Measurements from ENCODE around the gene CTBS. TPM values are rescaled to one million over a fixed set of nuclear protein-coding genes. Genes with fewer than 3 reads are reported as not detected.
"Not testable (repeated sequence)": the region's sequence is repeated elsewhere in the genome, so short reads cannot be mapped to it uniquely, and the experiment has no call there.

Gene CTBS
- total and polyA plus RNA-seq, 8 donors, result 3.9 to 15.1 (median 12.8) TPM

GRCh38 chr1:84509029-84509428, 65.2 kb downstream of the CTBS start:
- Histone ChIP-seq H3K27me3 (no peaks in the 10 kb centered on the region), H3K4me1 (peaks cover 0 to 8% (median 4%) of the 10 kb centered on the region in 3 donors), H3K4me3 (no peak overlapping the region), H3K9me3 (no peaks in the 10 kb centered on the region), H3K27ac (no peak overlapping the region), H3K36me3 (no peaks in the 10 kb centered on the region)
- ATAC-seq, result no peak
- intact Hi-C loops (cut with DNase I), result no loop called here
- no peak for DNase-seq
- no peak for TF ChIP-seq CTCF (IDR thresholded peaks at IDR 0.05)
- WGBS, 2 donors, result 88 to 99% methylated on average over 4 of the region's 4 CpGs
- FAIRE-seq, result no peak

DNA sequence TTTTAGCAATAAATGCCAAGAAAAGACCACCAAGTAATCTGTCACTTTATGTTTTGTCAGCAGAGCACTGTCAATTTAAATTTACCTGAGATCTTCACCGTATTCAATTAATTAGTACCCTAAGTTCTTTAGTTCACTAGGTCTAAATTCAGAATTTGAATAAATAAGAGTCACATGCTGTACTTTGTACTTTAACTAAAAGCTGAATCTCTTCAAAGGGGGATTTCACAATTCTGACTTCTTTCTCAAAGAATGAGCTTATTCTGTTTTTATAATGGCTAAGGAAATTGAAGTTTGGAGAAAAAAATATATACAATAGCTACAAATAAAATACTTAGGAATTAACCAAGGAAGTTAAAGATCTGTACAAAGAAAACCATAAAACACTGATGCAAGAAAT, 65.7 kb downstream of the CTBS start:
- no peak for ATAC-seq
- 98 to 99% methylated on average over 1 of the region's 1 CpG for WGBS, 2 donors
- TF ChIP-seq CTCF (IDR thresholded peaks at IDR 0.05), result no peak
- intact Hi-C loops (cut with DNase I), result no loop called here
- Histone ChIP-seq H3K9me3 (no peaks in the 10 kb centered on the region), H3K36me3 (no peaks in the 10 kb centered on the region), H3K4me3 (no peak overlapping the region), H3K27me3 (no peaks in the 10 kb centered on the region), H3K27ac (no peak overlapping the region), H3K4me1 (peaks cover 2 to 13% (median 9%) of the 10 kb centered on the region in 3 donors)
- no peak for DNase-seq
- FAIRE-seq, result no peak

DNA sequence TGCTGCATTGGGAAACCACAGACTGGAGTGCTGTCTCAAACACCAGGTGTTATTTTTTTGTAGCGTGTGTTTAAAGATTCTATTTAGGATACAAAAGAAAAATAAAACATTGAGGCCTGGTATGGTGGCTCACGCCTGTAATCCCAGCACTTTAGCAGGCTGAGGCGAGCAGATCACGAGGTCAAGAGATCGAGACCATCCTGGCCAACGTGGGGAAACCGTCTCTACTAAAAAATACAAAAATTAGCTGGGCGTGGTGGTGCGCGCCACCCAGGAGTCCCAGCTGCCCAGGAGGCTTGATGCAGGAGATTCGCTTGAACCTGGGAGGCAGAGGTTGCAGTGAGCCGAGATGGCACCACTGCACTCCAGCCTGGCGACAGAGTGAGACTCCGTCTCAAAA, 66.4 kb downstream of the CTBS start:
- H3K4me3 ChIP-seq; ATAC-seq; DNase-seq; H3K27ac ChIP-seq; H3K9me3 ChIP-seq; H3K27me3 ChIP-seq; H3K36me3 ChIP-seq; FAIRE-seq; intact Hi-C loops (cut with DNase I): not testable (repeated sequence)
- WGBS, 2 donors, result 90 to 96% methylated on average over 14 of the region's 14 CpGs
- peaks cover 9 to 20% (median 11%) of the 10 kb centered on the region in 3 donors for H3K4me1 ChIP-seq

DNA sequence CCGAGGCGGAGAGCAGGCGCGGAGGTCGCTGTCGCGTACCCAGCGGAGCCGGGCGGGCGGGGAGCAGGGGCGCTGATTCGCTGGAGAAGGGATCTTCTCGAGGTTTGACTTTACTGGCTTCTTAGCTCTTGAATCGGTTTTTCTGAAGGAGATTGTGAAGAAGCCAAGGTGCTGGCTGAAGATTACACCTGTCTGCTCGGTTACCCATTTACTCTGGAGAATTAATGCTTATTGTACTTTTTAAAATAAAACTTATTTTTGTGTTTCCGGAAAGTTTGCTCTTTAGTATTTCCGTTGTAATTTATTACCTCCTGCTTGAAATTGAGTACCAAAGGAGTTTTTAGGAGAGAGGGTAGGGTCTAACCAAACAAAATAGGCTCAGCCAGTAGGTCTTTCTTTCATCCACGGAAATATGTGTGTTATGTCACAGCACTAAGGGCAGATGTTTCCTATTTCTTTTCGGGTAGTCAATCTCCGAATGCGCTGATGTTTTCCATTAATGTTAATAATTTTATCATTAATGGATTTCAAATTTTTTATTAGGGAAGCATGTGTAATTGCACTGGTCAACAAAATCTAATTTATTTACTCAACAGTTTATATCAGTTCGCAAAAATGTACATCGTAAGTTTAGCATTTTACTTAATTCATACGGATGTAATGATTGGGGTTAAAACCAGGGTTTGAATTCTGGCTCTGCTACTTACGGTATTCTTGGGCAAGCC, 67.3 kb downstream of the CTBS start:
- H3K4me3 ChIP-seq, result peak overlapping the region; percentile 40 to 91 (median 78)
- peaks cover 15 to 26% (median 16%) of the 10 kb centered on the region in 3 donors for H3K4me1 ChIP-seq
- DNase-seq (no peak), FAIRE-seq (no peak), ATAC-seq (no peak)
- no peak for TF ChIP-seq CTCF (IDR thresholded peaks at IDR 0.05)
- H3K27me3 ChIP-seq, result no peaks in the 10 kb centered on the region
- peak overlapping the region; percentile 96 to 99 (median 96) for H3K27ac ChIP-seq
- 6 to 7% methylated on average over 26 of the region's 26 CpGs for WGBS, 2 donors
- no peaks in the 10 kb centered on the region for H3K9me3 ChIP-seq
- no peaks in the 10 kb centered on the region for H3K36me3 ChIP-seq
- intact Hi-C loops (cut with DNase I), result no loop called here

DNA sequence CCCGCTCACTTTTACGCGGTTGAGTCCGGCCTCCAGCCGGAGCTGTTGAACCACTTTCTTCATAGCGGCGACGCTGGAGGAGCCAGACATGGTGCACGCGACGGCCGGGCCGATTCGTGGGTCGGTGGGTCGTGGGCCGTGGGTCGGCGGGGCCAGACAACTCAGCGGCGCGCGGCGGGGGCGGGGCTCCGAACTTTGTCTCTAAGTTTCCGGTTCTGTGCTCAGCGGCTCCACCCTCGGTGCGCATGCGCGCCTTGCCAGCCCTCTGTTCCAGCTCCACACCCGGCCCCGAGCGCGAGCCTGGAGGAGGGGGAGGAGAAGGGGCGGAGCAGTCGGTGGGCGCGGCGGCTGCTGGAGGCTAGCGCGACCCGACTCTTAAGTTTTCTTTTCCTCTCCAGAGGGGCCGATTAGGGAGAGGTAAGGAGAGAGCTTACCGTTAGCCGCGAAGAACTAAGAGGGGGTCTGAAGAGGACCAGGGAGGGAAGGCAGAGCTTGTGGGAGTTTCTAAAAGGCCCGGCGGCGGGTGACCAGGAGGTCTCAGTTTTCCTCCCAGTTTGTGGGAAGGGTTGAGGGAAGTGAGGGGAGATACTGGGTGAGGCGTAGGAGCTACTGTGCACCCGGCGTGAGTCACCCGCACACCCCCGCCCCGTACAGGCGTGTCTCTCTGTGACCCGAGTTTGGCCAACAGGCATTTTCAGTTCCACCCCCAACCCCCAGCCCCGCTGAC, 68.1 kb downstream of the CTBS start, which contains the start of the genes GNG5 and SPATA1:
Gene GNG5 (minus strand): TSS at position 580 of the 727 bp plus-strand sequence. CDS start 490 bp downstream, at position 90.
Gene SPATA1 (plus strand): TSS at position 385 of the 727 bp plus-strand sequence. CDS start 9,974 bp downstream, outside the sequence.
- no peaks in the 10 kb centered on the region for H3K9me3 ChIP-seq
- H3K36me3 ChIP-seq, result no peaks in the 10 kb centered on the region
- peaks cover 15 to 30% (median 16%) of the 10 kb centered on the region in 3 donors for H3K4me1 ChIP-seq
- FAIRE-seq (no peak), DNase-seq (peak; percentile 97 to 100 (median 98)), ATAC-seq (peak; percentile 93 to 97 (median 96))
- 0% methylated on average over 57 to 60 of the region's 60 CpGs for WGBS, 2 donors
- intact Hi-C loops (cut with DNase I), result no loop called here
- H3K4me3 ChIP-seq, result peak within 1 kb of the TSS; percentile 40 to 91 (median 78)
- TF ChIP-seq CTCF (IDR thresholded peaks at IDR 0.05), result no peak
- H3K27me3 ChIP-seq, result no peaks in the 10 kb centered on the region
- H3K27ac ChIP-seq, result peak within 1 kb of the TSS; percentile 96 to 99 (median 96)

Data from pancreas (tissue), 10 donors.